ENCODE results near the gene FAM124A. TPM values are rescaled to one million over a fixed set of nuclear protein-coding genes. Genes with fewer than 3 reads are reported as not detected.
A peak's percentile ranks its signal among the peaks of the same experiment; 100 is the strongest.
"Not testable (repeated sequence)": the region's sequence is repeated elsewhere in the genome, so short reads cannot be mapped to it uniquely, and the experiment has no call there.

Gene FAM124A
- total RNA-seq, 4 donors from 2014 or later: 1.9 to 17.7 (median 2.7) TPM

DNA sequence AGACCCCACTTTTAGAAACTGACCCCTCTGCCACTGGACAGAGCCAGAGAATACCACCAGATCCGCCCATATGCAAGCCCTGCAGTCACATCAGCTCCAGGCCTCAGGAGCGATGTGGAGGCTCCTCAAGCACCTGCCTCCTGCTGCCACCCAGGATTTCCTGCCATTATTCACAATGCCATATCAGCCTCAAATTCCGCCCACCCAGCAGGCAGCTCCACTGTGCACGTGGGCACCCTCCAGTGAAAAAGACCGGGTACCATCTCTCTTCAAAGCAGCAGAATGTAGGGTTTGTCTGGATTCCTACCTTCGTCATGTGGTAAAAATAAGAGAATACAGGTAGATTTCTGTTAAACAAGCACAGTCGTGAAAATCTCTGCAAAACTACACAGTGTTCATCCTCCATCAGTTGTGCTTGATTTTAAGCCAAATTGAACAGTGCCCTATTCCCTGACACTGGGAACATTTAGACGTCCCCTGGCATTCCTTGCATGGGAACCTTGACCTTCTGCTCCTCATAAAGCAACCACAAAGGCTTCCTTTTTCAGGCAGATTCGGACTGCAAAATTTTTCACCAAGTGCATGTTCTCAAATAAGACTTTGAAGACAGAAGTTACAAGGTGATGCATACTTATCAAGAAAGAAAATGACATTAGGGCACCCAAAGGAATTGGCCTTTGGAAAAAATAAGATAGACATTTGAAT lies 56.4 kb downstream of the FAM124A start:
- in situ Hi-C loops (cut with MboI; ENCODE audit: low pct_ligation_motif_present in 1 of 4, low pct_unique_long_range_greater_than_20kb in 1 of 4, low sequenced_read_pairs in 3 of 4): no loop called here
- DNase-seq: no peak
- TF ChIP-seq POLR2AphosphoS5 (IDR thresholded peaks at IDR 0.05): no peak
- TF ChIP-seq, protein P1, sequence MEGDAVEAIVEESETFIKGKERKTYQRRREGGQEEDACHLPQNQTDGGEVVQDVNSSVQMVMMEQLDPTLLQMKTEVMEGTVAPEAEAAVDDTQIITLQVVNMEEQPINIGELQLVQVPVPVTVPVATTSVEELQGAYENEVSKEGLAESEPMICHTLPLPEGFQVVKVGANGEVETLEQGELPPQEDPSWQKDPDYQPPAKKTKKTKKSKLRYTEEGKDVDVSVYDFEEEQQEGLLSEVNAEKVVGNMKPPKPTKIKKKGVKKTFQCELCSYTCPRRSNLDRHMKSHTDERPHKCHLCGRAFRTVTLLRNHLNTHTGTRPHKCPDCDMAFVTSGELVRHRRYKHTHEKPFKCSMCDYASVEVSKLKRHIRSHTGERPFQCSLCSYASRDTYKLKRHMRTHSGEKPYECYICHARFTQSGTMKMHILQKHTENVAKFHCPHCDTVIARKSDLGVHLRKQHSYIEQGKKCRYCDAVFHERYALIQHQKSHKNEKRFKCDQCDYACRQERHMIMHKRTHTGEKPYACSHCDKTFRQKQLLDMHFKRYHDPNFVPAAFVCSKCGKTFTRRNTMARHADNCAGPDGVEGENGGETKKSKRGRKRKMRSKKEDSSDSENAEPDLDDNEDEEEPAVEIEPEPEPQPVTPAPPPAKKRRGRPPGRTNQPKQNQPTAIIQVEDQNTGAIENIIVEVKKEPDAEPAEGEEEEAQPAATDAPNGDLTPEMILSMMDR (IDR thresholded peaks at IDR 0.05): no peak
- no peak for TF ChIP-seq EP300 (IDR thresholded peaks at IDR 0.05; ENCODE audit: low read depth)
- no peak for TF ChIP-seq POLR2A (IDR thresholded peaks at IDR 0.05)
- no peaks in the 10 kb centered on the region for H3K36me3 ChIP-seq
- H3K4me1 ChIP-seq: peaks cover 0 to 11% (median 7%) of the 10 kb centered on the region in 4 donors
- H3K27me3 ChIP-seq: no peaks in the 10 kb centered on the region
- WGBS, 2 donors (ENCODE audit: low coverage in 1 of 2): 30 to 64% methylated on average over 2 to 9 of the region's 9 CpGs
- H3K27ac ChIP-seq: peak overlapping the region in 3 of 4 donors; percentile 47 to 56 (median 55)
- intact Hi-C loops (cut with DNase I; ENCODE audit: low total_unique reads): loop anchor here (5.0 kb wide), 1 partner anchor 56 kb away; the partner anchor contains the start of gene FAM124A
- H3K9me3 ChIP-seq: no peaks in the 10 kb centered on the region
- no peak overlapping the region for H3K4me3 ChIP-seq

DNA sequence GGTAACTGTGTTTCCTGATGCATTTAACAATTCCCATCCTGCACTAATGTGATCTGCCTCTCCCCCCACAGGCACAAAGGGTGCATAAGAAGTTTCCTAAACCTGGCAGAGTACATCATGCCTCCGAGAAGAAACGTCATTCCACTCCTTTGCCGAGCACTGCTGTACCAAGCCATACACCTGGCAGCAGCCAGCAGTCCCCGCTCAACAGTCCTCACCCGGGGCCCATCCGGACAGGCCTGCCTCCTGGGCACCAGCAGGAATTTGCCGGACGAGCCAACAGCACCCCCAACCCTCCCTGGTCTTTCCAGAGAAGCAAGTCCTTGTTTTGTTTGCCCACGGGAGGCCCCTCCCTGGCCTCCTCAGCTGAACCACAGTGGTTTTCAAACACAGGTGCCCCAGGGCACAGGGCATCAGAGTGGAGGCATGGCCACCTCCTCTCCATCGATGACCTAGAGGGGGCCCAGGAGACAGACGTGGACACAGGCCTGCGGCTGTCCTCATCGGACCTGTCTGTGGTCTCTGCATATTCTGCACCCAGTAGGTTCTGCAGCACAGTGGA lies 58.3 kb downstream of the FAM124A start:
- WGBS, 2 donors (ENCODE audit: low coverage in 1 of 2): 82% methylated on average over 13 of the region's 13 CpGs; no CpG with 5 or more reads in 1 of the 2 donors
- in situ Hi-C loops (cut with MboI; ENCODE audit: low pct_ligation_motif_present in 1 of 4, low pct_unique_long_range_greater_than_20kb in 1 of 4, low sequenced_read_pairs in 3 of 4): loop anchor here (10.0 kb wide), 2 partner anchors 136 to 156 kb away; no protein-coding TSS in a partner anchor

DNA sequence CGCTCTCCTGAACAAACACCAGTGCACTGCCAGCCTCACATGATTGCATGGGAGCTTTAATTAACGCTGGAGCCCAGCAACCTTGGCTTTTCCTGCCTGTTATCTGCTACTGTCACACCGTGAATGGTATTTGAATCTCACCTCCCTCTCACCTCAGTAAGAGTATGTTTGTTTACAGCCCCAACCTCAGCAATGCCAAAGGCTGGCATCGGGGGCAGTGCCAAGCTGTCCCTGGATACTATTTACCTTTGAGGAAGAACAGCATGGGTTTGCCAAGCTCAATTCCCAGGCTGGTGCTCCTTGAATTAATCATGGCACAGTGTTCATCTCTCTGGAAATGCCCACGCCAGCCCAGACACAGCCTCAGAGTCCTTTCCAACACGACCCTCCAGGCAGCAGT lies 60.1 kb downstream of the FAM124A start:
- Histone ChIP-seq H3K4me3 (no peak overlapping the region), H3K9me3 (no peaks in the 10 kb centered on the region), H3K27me3 (no peaks in the 10 kb centered on the region), H3K4me1 (peaks cover 0 to 6% (median 0%) of the 10 kb centered on the region in 4 donors), H3K27ac (no peak overlapping the region), H3K36me3 (no peaks in the 10 kb centered on the region)
- intact Hi-C loops (cut with DNase I; ENCODE audit: low total_unique reads) (loop anchor here (10.0 kb wide), 1 partner anchor 172 kb away; the partner anchor contains the start of gene INTS6), in situ Hi-C loops (cut with MboI; ENCODE audit: low pct_ligation_motif_present in 1 of 4, low pct_unique_long_range_greater_than_20kb in 1 of 4, low sequenced_read_pairs in 3 of 4) (loop anchor here (10.0 kb wide), 2 partner anchors 138 to 158 kb away; no protein-coding TSS in a partner anchor)
- no peak for DNase-seq
- no peak for TF ChIP-seq EP300 (IDR thresholded peaks at IDR 0.05; ENCODE audit: low read depth)
- TF ChIP-seq POLR2A (IDR thresholded peaks at IDR 0.05): no peak
- TF ChIP-seq, protein P1 (IDR thresholded peaks at IDR 0.05): no peak
- no peak for TF ChIP-seq POLR2AphosphoS5 (IDR thresholded peaks at IDR 0.05)
- 67 to 73% methylated on average over 3 to 6 of the region's 6 CpGs for WGBS, 2 donors (ENCODE audit: low coverage in 1 of 2)

More for the DNA sequence above, 58.3 kb downstream of the FAM124A start:
- Histone ChIP-seq H3K27ac (no peak overlapping the region), H3K36me3 (no peaks in the 10 kb centered on the region), H3K4me3 (no peak overlapping the region), H3K27me3 (no peaks in the 10 kb centered on the region), H3K4me1 (peaks cover 0 to 11% (median 7%) of the 10 kb centered on the region in 4 donors), H3K9me3 (no peaks in the 10 kb centered on the region)
- TF ChIP-seq POLR2AphosphoS5 (IDR thresholded peaks at IDR 0.05): no peak
- TF ChIP-seq, protein P1 (IDR thresholded peaks at IDR 0.05): no peak
- TF ChIP-seq POLR2A (IDR thresholded peaks at IDR 0.05): no peak
- TF ChIP-seq EP300 (IDR thresholded peaks at IDR 0.05; ENCODE audit: low read depth): no peak
- intact Hi-C loops (cut with DNase I; ENCODE audit: low total_unique reads): loop anchor here (10.0 kb wide), 1 partner anchor 174 kb away; the partner anchor contains the start of gene INTS6
- DNase-seq: no peak

DNA sequence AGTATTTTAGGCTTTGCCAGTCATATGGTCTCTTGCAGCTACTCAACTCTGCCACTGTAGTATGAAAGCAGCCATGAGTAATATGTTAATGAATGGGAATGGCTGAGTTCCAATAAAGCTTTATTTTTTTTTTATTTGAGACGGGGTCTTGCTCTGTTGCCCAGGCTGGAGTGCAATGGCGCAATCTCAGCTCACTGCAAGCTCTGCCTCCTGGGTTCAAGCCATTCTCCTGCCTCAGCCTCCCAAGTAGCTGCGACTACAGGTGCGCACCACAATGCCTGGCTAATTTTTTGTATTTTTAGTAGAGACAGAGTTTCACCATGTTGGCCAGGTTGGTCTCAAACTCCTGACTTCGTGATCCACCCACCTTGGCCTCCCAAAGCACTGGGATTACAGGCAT lies 60.7 kb downstream of the FAM124A start:
- not testable (repeated sequence) for H3K4me3 ChIP-seq, H3K9me3 ChIP-seq, H3K4me1 ChIP-seq, H3K27ac ChIP-seq, H3K27me3 ChIP-seq, DNase-seq, H3K36me3 ChIP-seq
- WGBS, 2 donors (ENCODE audit: low coverage in 1 of 2): 80 to 87% methylated on average over 2 to 5 of the region's 5 CpGs
- intact Hi-C loops (cut with DNase I; ENCODE audit: low total_unique reads): loop anchor here (10.0 kb wide), 1 partner anchor 172 kb away; the partner anchor contains the start of gene INTS6
- in situ Hi-C loops (cut with MboI; ENCODE audit: low pct_ligation_motif_present in 1 of 4, low pct_unique_long_range_greater_than_20kb in 1 of 4, low sequenced_read_pairs in 3 of 4): loop anchor here (10.0 kb wide), 2 partner anchors 138 to 158 kb away; no protein-coding TSS in a partner anchor

Measured in transverse colon (tissue), 4 donors.